Measurements from ENCODE around the gene CNKSR3.

CNKSR3 gene

DNA sequence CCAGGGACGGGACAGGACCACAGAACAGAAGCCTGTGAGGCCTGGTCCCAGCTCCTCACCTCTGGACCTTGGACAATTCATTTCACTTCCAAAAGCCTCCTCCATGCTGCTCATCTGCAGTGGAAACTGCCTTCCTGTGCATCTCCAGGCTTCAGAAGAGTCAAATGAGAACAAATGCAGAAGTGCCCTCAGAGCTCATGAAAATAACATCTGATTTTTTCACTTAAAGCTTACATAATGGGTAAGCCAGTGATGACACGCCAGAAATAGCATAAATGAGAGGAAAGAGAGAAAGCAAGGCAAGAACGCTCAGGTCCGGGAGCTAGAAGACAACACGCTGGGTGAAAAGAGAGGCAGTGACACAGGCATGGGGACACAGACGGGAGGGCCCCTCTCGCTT lies 7.9 kb downstream of the CNKSR3 start:
- DNase-seq (ENCODE audit: low read depth in 2 of 2), result no peak

GRCh38 chr6:154501578-154501868 lies 9.0 kb downstream of the CNKSR3 start:
- no peak for DNase-seq (ENCODE audit: low read depth in 2 of 2)

DNA sequence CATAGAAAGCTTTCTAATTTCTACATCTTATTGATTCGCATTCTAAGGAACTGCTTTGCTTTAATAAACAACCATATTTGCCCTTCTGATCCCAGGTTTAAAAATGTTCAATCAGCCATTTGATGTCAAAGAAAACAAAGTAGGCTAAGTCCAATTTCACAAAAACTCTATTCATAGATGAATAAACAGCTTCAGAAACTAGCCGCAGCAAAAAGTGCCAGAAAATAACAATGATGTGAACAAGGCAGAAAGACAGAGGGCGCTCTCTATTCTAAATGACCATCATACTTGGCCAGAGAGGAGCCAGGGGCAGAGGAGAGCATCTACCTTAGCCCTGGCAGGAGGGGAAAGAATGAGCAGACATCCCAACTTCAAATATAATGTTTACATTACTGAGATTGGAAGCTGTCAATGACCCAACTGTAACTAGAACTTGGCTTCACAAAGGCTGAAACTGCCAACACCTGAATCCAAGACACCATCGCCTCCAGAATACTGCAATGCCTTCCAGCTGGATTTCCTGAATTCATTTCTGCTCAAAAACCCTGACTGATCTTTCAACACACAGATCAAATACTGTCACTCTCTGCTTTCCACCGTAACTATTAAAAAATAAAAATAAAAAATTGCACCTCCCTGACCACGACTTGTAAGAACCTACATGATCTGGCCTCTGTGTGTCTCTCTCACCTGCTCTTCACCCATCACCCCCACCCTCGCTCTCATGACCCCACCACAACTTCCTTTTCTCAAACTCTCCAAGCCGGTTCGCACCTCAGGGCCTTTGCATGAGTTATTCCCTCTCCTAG lies 9.5 kb downstream of the CNKSR3 start:
- DNase-seq (ENCODE audit: low read depth in 2 of 2), result no peak

GRCh38 chr6:154499855-154500589 lies 10.5 kb downstream of the CNKSR3 start:
- no peak for DNase-seq (ENCODE audit: low read depth in 2 of 2)

DNA sequence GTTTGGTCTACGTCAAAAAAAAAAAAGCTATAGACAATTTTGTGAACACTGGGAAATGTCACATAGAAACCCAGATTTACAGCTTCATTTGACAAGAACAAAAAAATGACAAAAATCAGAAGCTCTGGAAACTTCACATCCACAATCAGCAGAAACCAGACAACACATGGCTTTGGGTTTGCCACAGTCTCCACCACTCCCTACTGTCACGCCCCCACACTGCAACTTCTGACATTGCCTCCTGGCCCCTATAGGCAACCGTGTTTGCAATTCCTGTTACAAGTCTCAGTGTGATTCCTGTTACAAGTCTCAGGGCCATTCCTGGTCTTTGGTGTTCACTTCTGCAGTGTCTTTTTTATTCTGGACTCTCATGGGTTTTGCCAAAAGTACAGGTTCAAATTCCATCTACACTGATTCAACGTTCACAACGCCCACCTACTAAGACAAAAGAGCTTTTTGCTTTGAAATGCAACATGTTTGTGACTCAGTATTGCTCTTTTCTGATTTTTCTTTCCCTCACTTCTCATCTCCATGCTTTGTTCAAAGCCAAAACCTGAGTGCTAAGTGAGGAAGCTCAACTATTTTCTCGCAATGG lies 12.0 kb downstream of the CNKSR3 start:
- DNase-seq (ENCODE audit: low read depth in 2 of 2), result no peak

GRCh38 chr6:154496793-154497517 lies 13.5 kb downstream of the CNKSR3 start:
- no peak for DNase-seq (ENCODE audit: low read depth in 2 of 2)

DNA sequence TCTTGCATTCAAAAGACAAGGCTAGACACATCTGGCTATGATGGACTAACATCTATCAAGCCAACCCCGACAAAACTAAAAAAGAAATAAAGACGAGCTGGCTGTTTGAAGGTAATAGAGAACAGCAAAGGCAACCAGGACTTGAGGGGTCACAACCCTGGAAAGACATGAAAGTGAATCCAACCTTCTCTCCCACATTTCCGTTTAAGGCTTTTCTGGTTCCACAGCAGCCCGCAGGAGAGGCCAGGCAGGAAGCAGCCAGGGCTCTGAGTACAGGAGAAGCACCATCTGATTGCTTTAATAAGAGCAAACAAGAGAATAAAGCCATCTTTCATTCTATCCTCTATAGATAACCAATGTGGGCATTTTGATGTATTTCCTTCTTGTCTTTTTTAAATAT lies 14.3 kb downstream of the CNKSR3 start:
- no peak for DNase-seq (ENCODE audit: low read depth in 2 of 2)

GRCh38 chr6:154494592-154495311 lies 15.7 kb downstream of the CNKSR3 start:
- DNase-seq (ENCODE audit: low read depth in 2 of 2), result no peak

GRCh38 chr6:154491567-154492470 lies 18.7 kb downstream of the CNKSR3 start:
- no peak for DNase-seq (ENCODE audit: low read depth in 2 of 2)

DNA sequence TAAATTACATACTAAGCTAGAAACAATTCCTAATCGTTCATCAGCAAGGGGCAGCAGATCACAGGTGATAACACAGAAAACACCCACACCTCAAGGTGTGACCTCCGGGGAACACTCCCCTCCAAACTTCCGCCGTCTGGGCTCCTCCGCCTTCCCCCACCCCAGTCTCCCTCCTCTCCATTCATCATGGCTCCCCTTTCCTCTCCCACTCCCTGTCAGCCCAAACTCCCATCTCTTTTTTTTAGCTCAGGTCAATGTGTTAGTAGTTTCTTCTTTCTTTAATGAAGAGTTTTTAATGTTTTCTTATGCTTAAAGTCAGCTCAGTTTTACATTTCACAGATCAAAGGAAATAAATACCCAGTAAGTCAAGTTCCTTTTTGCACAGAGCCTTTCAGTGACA lies 20.7 kb downstream of the CNKSR3 start:
- no peak for DNase-seq (ENCODE audit: low read depth in 2 of 2)

GRCh38 chr6:154488802-154489437 lies 21.6 kb downstream of the CNKSR3 start:
- no peak for DNase-seq (ENCODE audit: low read depth in 2 of 2)

DNA sequence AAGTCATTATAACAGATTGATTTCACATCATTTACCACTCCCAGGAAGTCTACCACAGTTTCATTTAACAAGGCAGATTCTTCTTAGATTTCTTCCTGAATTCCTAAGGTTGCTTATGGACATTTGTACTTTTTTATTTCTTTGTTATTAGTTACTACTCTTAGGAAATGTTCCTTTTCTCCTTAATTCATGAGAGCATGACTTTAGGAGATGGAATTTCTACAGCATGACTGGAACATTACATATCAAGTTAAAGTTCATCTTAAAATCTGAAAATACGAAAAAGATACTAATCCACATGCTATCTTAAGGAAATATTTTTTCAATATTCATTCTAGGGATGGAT lies 22.3 kb downstream of the CNKSR3 start:
- DNase-seq (ENCODE audit: low read depth in 2 of 2), result no peak

DNA sequence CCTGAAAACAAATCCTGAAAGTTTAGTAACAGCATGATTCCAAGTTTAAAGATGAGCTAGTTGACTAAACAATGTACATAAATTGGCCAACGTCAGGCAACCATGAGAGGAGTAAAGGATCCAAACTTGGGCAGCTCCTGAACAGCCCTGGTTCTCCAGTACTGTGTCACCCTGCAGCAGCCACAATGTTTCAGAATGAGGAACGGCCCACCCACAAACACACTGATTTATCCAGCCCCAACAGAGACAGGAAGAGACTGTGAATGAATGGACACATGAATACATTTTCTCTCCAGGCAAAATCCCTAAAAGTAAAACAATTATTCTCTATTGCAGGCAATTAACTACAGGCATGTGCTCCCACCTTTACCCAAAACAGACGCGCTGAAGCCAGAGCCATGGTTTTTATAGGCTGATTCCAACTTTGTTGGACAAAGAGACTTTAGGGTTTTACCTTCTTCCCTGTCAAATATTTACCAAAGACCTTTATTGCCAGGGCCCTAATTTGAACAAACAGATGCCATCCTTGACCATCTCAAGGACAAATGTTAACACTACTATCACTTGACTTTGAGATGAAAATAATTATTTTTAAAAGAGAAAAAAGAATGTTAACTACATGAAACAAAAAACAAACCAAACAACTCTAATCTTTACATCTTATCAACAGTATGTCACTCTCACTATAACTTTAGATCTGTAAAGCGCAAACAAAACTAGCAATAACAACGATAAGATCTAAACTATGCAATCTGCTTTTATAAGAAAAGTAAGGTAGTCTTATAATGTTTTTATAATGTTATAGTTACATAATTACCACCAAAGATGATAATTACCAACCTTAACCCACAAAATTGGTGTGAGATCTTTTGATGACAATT lies 22.9 kb downstream of the CNKSR3 start:
- DNase-seq (ENCODE audit: low read depth in 2 of 2), result no peak

- DNase-seq (ENCODE audit: low read depth in 2 of 2), result no peak
Measured at GRCh38 chr6:154485815-154486214, 24.7 kb downstream of the CNKSR3 start.

DNA sequence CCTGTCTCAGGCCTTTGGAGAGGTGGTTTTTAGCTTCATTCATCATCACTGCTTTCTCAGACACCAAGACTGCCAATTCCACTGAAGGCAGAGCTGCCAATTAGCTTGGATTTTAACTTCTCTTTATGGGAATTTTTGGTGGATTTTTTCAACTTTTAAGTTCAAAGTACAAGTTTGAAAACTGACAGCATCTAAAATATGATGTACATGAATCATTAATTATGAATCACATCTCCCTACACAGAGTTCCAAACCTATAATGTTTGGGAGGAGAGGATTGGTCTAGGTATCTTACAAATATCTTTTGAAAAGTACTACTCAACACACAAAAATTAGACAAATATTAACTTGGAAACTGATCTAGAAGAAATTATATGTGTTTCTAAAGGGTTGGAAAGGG lies 25.5 kb downstream of the CNKSR3 start:
- no peak for DNase-seq (ENCODE audit: low read depth in 2 of 2)

DNA sequence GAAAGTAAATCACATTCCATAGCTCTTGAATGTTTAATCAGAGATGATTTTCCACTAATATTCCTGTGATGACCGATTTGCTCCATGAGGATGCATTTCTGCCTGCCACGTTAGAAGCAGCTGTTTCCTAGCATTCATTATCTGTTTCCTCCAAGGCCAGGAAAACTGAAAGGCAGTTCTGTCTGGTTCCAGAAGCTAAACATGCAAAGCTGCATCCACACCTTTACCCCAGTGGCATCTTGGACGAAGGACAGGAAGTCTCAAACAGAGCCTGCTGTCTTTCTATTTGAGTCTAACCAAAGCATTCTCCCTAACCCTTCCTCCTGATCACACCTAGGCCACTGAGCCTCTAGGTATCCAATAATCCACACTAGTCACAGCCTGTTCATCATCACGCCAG lies 27.6 kb downstream of the CNKSR3 start:
- DNase-seq (ENCODE audit: low read depth in 2 of 2), result no peak

DNA sequence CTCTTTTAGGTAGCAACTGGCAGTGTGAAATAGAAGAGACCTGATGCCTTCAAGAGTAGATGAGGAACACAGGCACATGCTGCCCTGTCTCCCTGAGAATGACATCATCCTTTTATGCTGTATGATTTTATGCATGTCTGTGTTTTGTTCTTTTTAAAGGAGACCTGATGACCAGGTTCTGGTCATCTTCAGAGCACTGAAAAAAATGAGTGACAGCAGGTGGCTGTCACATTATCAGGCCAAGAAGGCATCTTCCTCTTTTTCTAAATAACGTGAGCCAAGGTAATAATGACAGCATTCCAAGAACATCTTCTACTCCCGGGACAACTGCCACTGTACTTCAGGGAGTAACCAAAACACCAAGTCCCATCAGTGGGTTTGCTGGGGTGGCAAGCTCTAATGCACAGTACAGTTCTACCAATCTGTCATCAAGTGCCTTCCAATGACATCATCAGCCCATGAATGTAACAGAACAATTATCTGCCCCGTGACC lies 28.9 kb downstream of the CNKSR3 start:
- DNase-seq (ENCODE audit: low read depth in 2 of 2), result no peak

DNA sequence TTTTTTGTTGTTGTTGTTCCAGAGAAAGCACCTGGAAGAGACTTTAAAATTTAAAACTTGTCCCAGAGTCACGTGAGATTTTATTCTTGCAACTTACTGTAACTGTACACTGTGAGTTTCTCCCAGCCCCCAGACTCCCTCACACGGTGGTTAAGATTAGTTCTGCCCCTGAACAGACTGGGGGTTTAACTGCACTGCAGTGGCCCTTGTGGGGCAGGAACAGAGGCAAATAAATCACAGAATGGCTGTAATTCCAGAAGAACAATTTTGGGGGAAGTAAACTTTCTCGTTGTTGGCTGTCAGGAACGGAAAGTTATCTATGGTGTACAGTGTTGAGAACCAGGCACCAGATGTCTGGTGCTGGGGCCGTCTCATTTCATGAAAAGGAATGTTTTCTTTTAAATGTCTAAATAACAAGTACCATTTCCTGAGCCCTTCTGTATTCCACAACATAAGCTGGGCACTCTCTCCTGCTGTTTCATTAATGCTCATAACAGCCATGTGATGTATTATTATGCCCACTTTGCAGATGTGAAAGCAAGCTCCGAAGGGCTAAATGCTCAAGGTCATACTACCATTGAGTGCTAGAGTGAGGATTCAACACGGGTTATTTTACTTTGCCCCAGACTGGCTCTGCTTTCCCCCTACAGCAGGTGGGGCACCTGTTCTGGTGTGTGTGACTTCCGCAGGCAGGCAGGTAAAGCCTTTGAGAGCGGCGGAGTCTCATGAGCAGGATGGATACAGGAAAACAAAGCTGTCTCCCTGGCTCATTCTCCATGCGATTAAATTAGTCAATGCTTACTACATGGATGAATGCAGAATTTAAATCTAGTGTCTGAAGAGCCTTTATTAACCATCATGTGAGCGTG lies 30.5 kb downstream of the CNKSR3 start:
- DNase-seq (ENCODE audit: low read depth in 2 of 2), result no peak
